Endothelial cell (in vitro differentiated cells): ENCODE data around the gene NSG2. TPM values are rescaled to one million over a fixed set of nuclear protein-coding genes. Genes with fewer than 3 reads are reported as not detected.

Experiments used
- DNase-seq: peaks from one replicate; pipeline ENCODE4 v3.0.0; 2021; ENCODE audit warnings: low spot score
- H3K27ac Mint-ChIP-seq: one replicate; pipeline ENCODE4 v1.8.0; 2021; ENCODE audit warnings: mixed read lengths, inconsistent platforms; ENCODE audit not compliant: unreplicated experiment
- H3K27me3 Mint-ChIP-seq: one replicate; pipeline ENCODE4 v1.8.0; 2021; ENCODE audit warnings: mild to moderate bottlenecking, moderate library complexity, mixed read lengths, inconsistent platforms; ENCODE audit not compliant: unreplicated experiment
- H3K36me3 Mint-ChIP-seq: one replicate; pipeline ENCODE4 v1.8.0; 2021; ENCODE audit warnings: mild to moderate bottlenecking, low read depth, mixed read lengths, inconsistent platforms; ENCODE audit not compliant: unreplicated experiment
- H3K4me1 Mint-ChIP-seq: one replicate; pipeline ENCODE4 v1.8.0; 2021; ENCODE audit warnings: mild to moderate bottlenecking, mixed read lengths, inconsistent platforms; ENCODE audit not compliant: unreplicated experiment
- H3K4me3 Mint-ChIP-seq: one replicate; pipeline ENCODE4 v1.8.0; 2021; ENCODE audit warnings: mild to moderate bottlenecking, mixed read lengths, inconsistent platforms; ENCODE audit not compliant: unreplicated experiment
- H3K9me3 Mint-ChIP-seq: one replicate; pipeline ENCODE4 v1.8.0; 2021; ENCODE audit warnings: mixed read lengths, inconsistent platforms; ENCODE audit not compliant: unreplicated experiment
- CTCF ChIP-seq: fragments of 200-600 bp; sonication (generic); IDR thresholded peaks from one replicate; pipeline ENCODE4 v1.5.0; 2021; ENCODE audit warnings: antibody characterized with exemption; ENCODE audit not compliant: unreplicated experiment
- total RNA-seq: library from RNA; stranded (reverse); fragmentation: NEBNext Ultra II Directional; extraction: Animal tissue kit (Norgen Biotek cat#: 25700); gene quantifications from one replicate; pipeline ENCODE4 v1.2.1, GENCODE V29; 2021; ENCODE audit not compliant: unreplicated experiment

NSG2 gene
- total RNA-seq, 1 donor from 2014 or later: not detected

GRCh38 chr5:174065528-174066197 is 20.2 kb downstream of the NSG2 start:
- TF ChIP-seq CTCF: no peak
- H3K27ac Mint-ChIP-seq: no peak overlapping the region

GRCh38 chr5:174067499-174067898 is 22.0 kb downstream of the NSG2 start:
- no peaks in the 10 kb centered on the region for H3K9me3 Mint-ChIP-seq
- H3K27me3 Mint-ChIP-seq: peaks cover 2% of the 10 kb centered on the region
- no peak overlapping the region for H3K4me3 Mint-ChIP-seq
- H3K4me1 Mint-ChIP-seq: peaks cover 6% of the 10 kb centered on the region
- DNase-seq: no peak
- no peak for TF ChIP-seq CTCF
- no peak overlapping the region for H3K27ac Mint-ChIP-seq
- no peaks in the 10 kb centered on the region for H3K36me3 Mint-ChIP-seq

More at GRCh38 chr5:174065528-174066197, 20.2 kb downstream of the NSG2 start:
- peaks cover 2% of the 10 kb centered on the region for H3K27me3 Mint-ChIP-seq
- no peaks in the 10 kb centered on the region for H3K36me3 Mint-ChIP-seq
- H3K4me3 Mint-ChIP-seq: no peak overlapping the region
- H3K9me3 Mint-ChIP-seq: no peaks in the 10 kb centered on the region
- peaks cover 4% of the 10 kb centered on the region for H3K4me1 Mint-ChIP-seq
- DNase-seq: no peak

GRCh38 chr5:174071484-174071883 is 26.0 kb downstream of the NSG2 start:
- no peak for DNase-seq
- Mint-ChIP-seq H3K4me1 (peaks cover 6% of the 10 kb centered on the region), H3K9me3 (no peaks in the 10 kb centered on the region), H3K27ac (no peak overlapping the region), H3K36me3 (no peaks in the 10 kb centered on the region), H3K4me3 (no peak overlapping the region), H3K27me3 (peaks cover 2% of the 10 kb centered on the region)
- no peak for TF ChIP-seq CTCF

- Mint-ChIP-seq H3K4me1 (peaks cover 8% of the 10 kb centered on the region), H3K4me3 (no peak overlapping the region), H3K27ac (no peak overlapping the region), H3K27me3 (peaks cover 4% of the 10 kb centered on the region), H3K9me3 (no peaks in the 10 kb centered on the region), H3K36me3 (no peaks in the 10 kb centered on the region)
- TF ChIP-seq CTCF: no peak
- DNase-seq: no peak
These were observed 27.7 kb downstream of the NSG2 start for GRCh38 chr5:174073122-174073660.

- peaks cover 8% of the 10 kb centered on the region for H3K4me1 Mint-ChIP-seq
- H3K27ac Mint-ChIP-seq: no peak overlapping the region
- no peak for DNase-seq
- no peak overlapping the region for H3K4me3 Mint-ChIP-seq
- no peaks in the 10 kb centered on the region for H3K9me3 Mint-ChIP-seq
- H3K36me3 Mint-ChIP-seq: no peaks in the 10 kb centered on the region
- TF ChIP-seq CTCF: no peak
- peaks cover 2% of the 10 kb centered on the region for H3K27me3 Mint-ChIP-seq
These were observed 28.9 kb downstream of the NSG2 start for GRCh38 chr5:174074369-174074768.
